AG09319 (cell line): ENCODE measurements around the gene IGF2BP3.
A peak's percentile ranks its signal among the peaks of the same experiment; 100 is the strongest.

ENCODE experiments used
- DNase-seq: peaks from one replicate; pipeline ENCODE4 v3.0.0-alpha.2; 2010; ENCODE audit warnings: low read depth; ENCODE audit errors: extremely low read depth
- CTCF ChIP-seq: IDR thresholded peaks from 2 replicates; pipeline ENCODE4 v1.5.1; 2011; ENCODE audit warnings: low read depth, mild to moderate bottlenecking, inconsistent platforms, low read length, moderate library complexity

IGF2BP3 gene

GRCh38 chr7:23285657-23286646, 184.3 kb downstream of the IGF2BP3 start:
- TF ChIP-seq CTCF: no peak
- DNase-seq: no peak

- no peak for DNase-seq
Observed at GRCh38 chr7:23284871-23285270, 185.4 kb downstream of the IGF2BP3 start.

GRCh38 chr7:23283086-23283485, 187.2 kb downstream of the IGF2BP3 start:
- DNase-seq: no peak
- TF ChIP-seq CTCF: no peak

More at GRCh38 chr7:23284871-23285270, 185.4 kb downstream of the IGF2BP3 start:
- no peak for TF ChIP-seq CTCF

GRCh38 chr7:23279819-23280525, 190.3 kb downstream of the IGF2BP3 start:
- no peak for TF ChIP-seq CTCF
- no peak for DNase-seq

- peak; percentile 37 for DNase-seq
- peak; percentile 85 for TF ChIP-seq CTCF
Observed at GRCh38 chr7:23277359-23277989, 192.8 kb downstream of the IGF2BP3 start.

- DNase-seq: no peak
Observed at GRCh38 chr7:23276947-23277346, 193.3 kb downstream of the IGF2BP3 start.

More at GRCh38 chr7:23276947-23277346, 193.3 kb downstream of the IGF2BP3 start:
- TF ChIP-seq CTCF: no peak
